ENCODE measurements around the gene COL5A1.

DNA sequence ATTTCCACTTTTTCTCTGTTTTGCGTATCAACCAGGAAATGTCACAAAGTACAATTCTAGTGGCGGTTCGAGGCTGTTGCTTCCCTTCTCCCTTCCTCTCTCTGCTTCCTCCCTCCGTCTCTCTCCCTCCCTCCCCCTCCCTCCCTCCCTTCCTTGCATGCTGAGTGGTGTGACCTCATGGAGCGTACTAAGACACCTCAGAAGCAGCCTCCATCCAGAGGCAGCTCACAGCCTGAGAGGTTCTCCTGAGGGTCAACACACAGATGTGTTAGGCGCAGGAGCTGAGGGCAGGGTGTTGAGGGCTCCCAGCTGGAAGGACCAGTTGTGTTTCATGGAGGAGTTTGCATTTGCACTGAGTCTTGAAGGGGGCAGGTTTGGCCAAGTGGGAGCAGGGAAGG, 57.7 kb downstream of the COL5A1 start:
- TF ChIP-seq, protein P1, sequence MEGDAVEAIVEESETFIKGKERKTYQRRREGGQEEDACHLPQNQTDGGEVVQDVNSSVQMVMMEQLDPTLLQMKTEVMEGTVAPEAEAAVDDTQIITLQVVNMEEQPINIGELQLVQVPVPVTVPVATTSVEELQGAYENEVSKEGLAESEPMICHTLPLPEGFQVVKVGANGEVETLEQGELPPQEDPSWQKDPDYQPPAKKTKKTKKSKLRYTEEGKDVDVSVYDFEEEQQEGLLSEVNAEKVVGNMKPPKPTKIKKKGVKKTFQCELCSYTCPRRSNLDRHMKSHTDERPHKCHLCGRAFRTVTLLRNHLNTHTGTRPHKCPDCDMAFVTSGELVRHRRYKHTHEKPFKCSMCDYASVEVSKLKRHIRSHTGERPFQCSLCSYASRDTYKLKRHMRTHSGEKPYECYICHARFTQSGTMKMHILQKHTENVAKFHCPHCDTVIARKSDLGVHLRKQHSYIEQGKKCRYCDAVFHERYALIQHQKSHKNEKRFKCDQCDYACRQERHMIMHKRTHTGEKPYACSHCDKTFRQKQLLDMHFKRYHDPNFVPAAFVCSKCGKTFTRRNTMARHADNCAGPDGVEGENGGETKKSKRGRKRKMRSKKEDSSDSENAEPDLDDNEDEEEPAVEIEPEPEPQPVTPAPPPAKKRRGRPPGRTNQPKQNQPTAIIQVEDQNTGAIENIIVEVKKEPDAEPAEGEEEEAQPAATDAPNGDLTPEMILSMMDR (IDR thresholded peaks at IDR 0.05; ENCODE audit: borderline replicate concordance, extremely low read depth, low read length, poor library complexity, severe bottlenecking): no peak
- no peak for TF ChIP-seq EZH2 (IDR thresholded peaks at IDR 0.05; ENCODE audit: borderline replicate concordance, low read depth, low read length, severe bottlenecking)

All from DND-41 (cell line).